ENCODE measurements around the gene TMEM108.

DNA sequence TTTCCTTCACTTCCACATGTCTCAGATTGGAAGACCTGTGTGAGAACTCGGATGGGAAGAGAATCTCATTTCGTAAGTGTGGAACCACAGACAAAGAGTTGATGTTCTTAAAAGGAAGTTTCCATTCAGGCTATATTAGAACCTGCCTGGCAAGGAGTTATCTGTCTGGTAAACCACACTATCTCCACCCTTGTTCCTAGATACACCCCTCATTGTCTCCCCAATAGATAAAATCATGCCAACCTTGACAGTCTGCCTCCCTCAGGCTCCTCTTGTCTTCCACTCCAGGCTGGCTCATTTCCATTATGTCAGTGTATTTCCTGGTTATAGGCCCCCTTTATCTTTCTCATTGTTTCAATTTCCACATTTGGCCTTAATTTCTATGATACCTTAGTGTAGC lies 89.2 kb downstream of the TMEM108 start:
- no peak for TF ChIP-seq POLR2A (IDR thresholded peaks at IDR 0.05)
- TF ChIP-seq, protein P1, sequence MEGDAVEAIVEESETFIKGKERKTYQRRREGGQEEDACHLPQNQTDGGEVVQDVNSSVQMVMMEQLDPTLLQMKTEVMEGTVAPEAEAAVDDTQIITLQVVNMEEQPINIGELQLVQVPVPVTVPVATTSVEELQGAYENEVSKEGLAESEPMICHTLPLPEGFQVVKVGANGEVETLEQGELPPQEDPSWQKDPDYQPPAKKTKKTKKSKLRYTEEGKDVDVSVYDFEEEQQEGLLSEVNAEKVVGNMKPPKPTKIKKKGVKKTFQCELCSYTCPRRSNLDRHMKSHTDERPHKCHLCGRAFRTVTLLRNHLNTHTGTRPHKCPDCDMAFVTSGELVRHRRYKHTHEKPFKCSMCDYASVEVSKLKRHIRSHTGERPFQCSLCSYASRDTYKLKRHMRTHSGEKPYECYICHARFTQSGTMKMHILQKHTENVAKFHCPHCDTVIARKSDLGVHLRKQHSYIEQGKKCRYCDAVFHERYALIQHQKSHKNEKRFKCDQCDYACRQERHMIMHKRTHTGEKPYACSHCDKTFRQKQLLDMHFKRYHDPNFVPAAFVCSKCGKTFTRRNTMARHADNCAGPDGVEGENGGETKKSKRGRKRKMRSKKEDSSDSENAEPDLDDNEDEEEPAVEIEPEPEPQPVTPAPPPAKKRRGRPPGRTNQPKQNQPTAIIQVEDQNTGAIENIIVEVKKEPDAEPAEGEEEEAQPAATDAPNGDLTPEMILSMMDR (IDR thresholded peaks at IDR 0.05) = no peak

All from lower leg skin (tissue), 3 donors.